ENCODE measurements around the gene HDC.

Gene HDC

DNA sequence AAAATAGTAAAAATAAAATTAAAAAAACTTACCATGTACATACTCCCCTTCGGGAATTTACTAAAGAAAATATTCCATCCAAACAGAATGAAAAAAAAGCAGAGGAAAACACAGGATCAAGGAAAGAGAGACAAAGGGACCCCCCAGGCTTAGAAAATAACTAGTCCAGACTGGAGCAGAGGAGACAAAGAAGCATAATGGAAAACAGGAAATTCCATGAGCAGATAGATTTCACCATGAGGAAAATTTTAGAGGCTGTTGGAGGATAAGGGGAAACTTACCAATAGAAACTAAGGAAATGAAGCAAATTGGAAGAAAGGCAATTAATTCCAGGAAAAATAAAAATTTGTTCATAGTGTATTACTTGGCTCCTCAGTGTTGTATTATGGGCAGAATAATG, 46.8 kb downstream of the HDC start:
- Histone ChIP-seq H3K4me2 (ENCODE audit: low read depth, low read length, poor library complexity, severe bottlenecking) (no peak overlapping the region), H3F3A (ENCODE audit: insufficient read depth) (no peaks in the 10 kb centered on the region), H3K27me3 (ENCODE audit: low read length) (no peaks in the 10 kb centered on the region), H3K27ac (ENCODE audit: low read depth, low read length) (no peak overlapping the region), H3K4me3 (ENCODE audit: insufficient read depth, low read length, poor library complexity, severe bottlenecking) (no peak overlapping the region), H3K9ac (ENCODE audit: low read length) (no peak overlapping the region), H2AFZ (ENCODE audit: low read depth, low read length, severe bottlenecking) (no peak overlapping the region), H3K9me2 (replicated peaks; ENCODE audit: insufficient read depth, low read length) (no peaks in the 10 kb centered on the region), H3K36me3 (ENCODE audit: low read length) (no peaks in the 10 kb centered on the region), H3K9me3 (ENCODE audit: insufficient read depth, low read length) (no peaks in the 10 kb centered on the region), H3K79me2 (ENCODE audit: insufficient read depth, low read length) (no peaks in the 10 kb centered on the region), H4K20me1 (ENCODE audit: low read depth, low read length) (no peaks in the 10 kb centered on the region)
- TF ChIP-seq, protein P1, sequence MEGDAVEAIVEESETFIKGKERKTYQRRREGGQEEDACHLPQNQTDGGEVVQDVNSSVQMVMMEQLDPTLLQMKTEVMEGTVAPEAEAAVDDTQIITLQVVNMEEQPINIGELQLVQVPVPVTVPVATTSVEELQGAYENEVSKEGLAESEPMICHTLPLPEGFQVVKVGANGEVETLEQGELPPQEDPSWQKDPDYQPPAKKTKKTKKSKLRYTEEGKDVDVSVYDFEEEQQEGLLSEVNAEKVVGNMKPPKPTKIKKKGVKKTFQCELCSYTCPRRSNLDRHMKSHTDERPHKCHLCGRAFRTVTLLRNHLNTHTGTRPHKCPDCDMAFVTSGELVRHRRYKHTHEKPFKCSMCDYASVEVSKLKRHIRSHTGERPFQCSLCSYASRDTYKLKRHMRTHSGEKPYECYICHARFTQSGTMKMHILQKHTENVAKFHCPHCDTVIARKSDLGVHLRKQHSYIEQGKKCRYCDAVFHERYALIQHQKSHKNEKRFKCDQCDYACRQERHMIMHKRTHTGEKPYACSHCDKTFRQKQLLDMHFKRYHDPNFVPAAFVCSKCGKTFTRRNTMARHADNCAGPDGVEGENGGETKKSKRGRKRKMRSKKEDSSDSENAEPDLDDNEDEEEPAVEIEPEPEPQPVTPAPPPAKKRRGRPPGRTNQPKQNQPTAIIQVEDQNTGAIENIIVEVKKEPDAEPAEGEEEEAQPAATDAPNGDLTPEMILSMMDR (IDR thresholded peaks at IDR 0.05; ENCODE audit: insufficient read depth, low read length, poor library complexity, severe bottlenecking): no peak
- no peak for TF ChIP-seq EZH2phosphoT487 (conservative IDR thresholded peaks at IDR 0.05; ENCODE audit: low read length)

DNA sequence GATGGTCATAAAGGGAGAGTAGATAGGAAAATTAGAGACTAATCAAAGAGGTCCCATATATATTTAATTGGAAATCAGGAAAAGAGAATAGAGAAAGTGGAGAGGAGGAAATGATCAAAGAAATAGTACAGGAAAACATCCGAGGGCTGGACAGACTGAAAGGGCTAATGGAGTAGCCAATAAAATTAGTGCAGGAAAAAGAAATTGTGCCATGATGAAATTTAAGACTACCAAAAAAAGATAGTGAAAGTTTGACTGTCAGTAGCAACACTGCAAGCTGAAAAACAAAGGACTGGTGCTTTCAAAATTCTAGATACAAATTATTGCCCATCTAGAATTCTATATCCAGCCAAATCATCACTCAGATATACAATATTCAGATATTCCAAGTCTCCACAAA, 47.2 kb downstream of the HDC start:
- no peak overlapping the region for H2AFZ ChIP-seq (ENCODE audit: low read depth, low read length, severe bottlenecking)
- no peaks in the 10 kb centered on the region for H3K79me2 ChIP-seq (ENCODE audit: insufficient read depth, low read length)
- no peaks in the 10 kb centered on the region for H4K20me1 ChIP-seq (ENCODE audit: low read depth, low read length)
- no peaks in the 10 kb centered on the region for H3K9me3 ChIP-seq (ENCODE audit: insufficient read depth, low read length)
- TF ChIP-seq EZH2phosphoT487 (conservative IDR thresholded peaks at IDR 0.05; ENCODE audit: low read length): no peak
- TF ChIP-seq, protein P1 (IDR thresholded peaks at IDR 0.05; ENCODE audit: insufficient read depth, low read length, poor library complexity, severe bottlenecking): no peak
- H3F3A ChIP-seq (ENCODE audit: insufficient read depth): no peaks in the 10 kb centered on the region
- H3K9me2 ChIP-seq (replicated peaks; ENCODE audit: insufficient read depth, low read length): no peaks in the 10 kb centered on the region
- H3K36me3 ChIP-seq (ENCODE audit: low read length): no peaks in the 10 kb centered on the region
- no peak overlapping the region for H3K27ac ChIP-seq (ENCODE audit: low read depth, low read length)
- H3K4me2 ChIP-seq (ENCODE audit: low read depth, low read length, poor library complexity, severe bottlenecking): no peak overlapping the region
- no peaks in the 10 kb centered on the region for H3K27me3 ChIP-seq (ENCODE audit: low read length)
- no peak overlapping the region for H3K4me3 ChIP-seq (ENCODE audit: insufficient read depth, low read length, poor library complexity, severe bottlenecking)
- no peak overlapping the region for H3K9ac ChIP-seq (ENCODE audit: low read length)

GRCh38 chr15:50210462-50211157, 54.9 kb downstream of the HDC start:
- Histone ChIP-seq H3K27ac (ENCODE audit: low read depth, low read length) (no peak overlapping the region), H3F3A (ENCODE audit: insufficient read depth) (no peaks in the 10 kb centered on the region), H3K79me2 (ENCODE audit: insufficient read depth, low read length) (no peaks in the 10 kb centered on the region), H3K36me3 (ENCODE audit: low read length) (no peaks in the 10 kb centered on the region), H3K27me3 (ENCODE audit: low read length) (no peaks in the 10 kb centered on the region), H4K20me1 (ENCODE audit: low read depth, low read length) (no peaks in the 10 kb centered on the region), H3K4me3 (ENCODE audit: insufficient read depth, low read length, poor library complexity, severe bottlenecking) (no peak overlapping the region), H2AFZ (ENCODE audit: low read depth, low read length, severe bottlenecking) (no peak overlapping the region), H3K9ac (ENCODE audit: low read length) (no peak overlapping the region), H3K4me2 (ENCODE audit: low read depth, low read length, poor library complexity, severe bottlenecking) (no peak overlapping the region), H3K9me2 (replicated peaks; ENCODE audit: insufficient read depth, low read length) (no peaks in the 10 kb centered on the region), H3K9me3 (ENCODE audit: insufficient read depth, low read length) (no peaks in the 10 kb centered on the region)
- TF ChIP-seq, protein P1 (IDR thresholded peaks at IDR 0.05; ENCODE audit: insufficient read depth, low read length, poor library complexity, severe bottlenecking): no peak
- TF ChIP-seq EZH2phosphoT487 (conservative IDR thresholded peaks at IDR 0.05; ENCODE audit: low read length): no peak
